HG03469 (cell line): Measurements from ENCODE around the gene KCTD3.
A peak's percentile ranks its signal among the peaks of the same experiment; 100 is the strongest.

ENCODE experiments used
- ATAC-seq: cut with Tn5 transposase; IDR thresholded peaks from one replicate; pipeline ENCODE4 v1.9.1; 2021; ENCODE audit warnings: mild to moderate bottlenecking, moderate library complexity, moderate number of reproducible peaks; ENCODE audit not compliant: unreplicated experiment

The KCTD3 gene

GRCh38 chr1:215566556-215567490 lies at the start of gene KCTD3:
TSS of gene KCTD3 (plus strand) at chr1:215567304. CDS start at chr1:215567686, 382 bp downstream.
- peak; percentile 37 for ATAC-seq

GRCh38 chr1:215517441-215517891 lies 49.6 kb upstream of the KCTD3 start:
- ATAC-seq: no peak

- ATAC-seq: no peak
Observed at GRCh38 chr1:215518594-215518993, 48.5 kb upstream of the KCTD3 start.

- no peak for ATAC-seq
Observed at GRCh38 chr1:215521279-215521678, 45.8 kb upstream of the KCTD3 start.

GRCh38 chr1:215523128-215523861 lies 43.8 kb upstream of the KCTD3 start:
- no peak for ATAC-seq

GRCh38 chr1:215523906-215524305 lies 43.2 kb upstream of the KCTD3 start:
- no peak for ATAC-seq

- peak; percentile 45 for ATAC-seq
Observed at GRCh38 chr1:215526147-215526845, 40.8 kb upstream of the KCTD3 start.

- ATAC-seq: no peak
Observed at GRCh38 chr1:215526846-215527151, 40.3 kb upstream of the KCTD3 start.

- ATAC-seq: no peak
Observed at GRCh38 chr1:215529111-215529510, 38.0 kb upstream of the KCTD3 start.

- ATAC-seq: no peak
Observed at GRCh38 chr1:215529571-215529970, 37.5 kb upstream of the KCTD3 start.

GRCh38 chr1:215530401-215530984 lies 36.6 kb upstream of the KCTD3 start:
- no peak for ATAC-seq

- ATAC-seq: no peak
Observed at GRCh38 chr1:215539803-215540570, 27.1 kb upstream of the KCTD3 start.

GRCh38 chr1:215542301-215542700 lies 24.8 kb upstream of the KCTD3 start:
- no peak for ATAC-seq

GRCh38 chr1:215543191-215543606 lies 23.9 kb upstream of the KCTD3 start:
- ATAC-seq: peak; percentile 89

GRCh38 chr1:215543806-215544205 lies 23.3 kb upstream of the KCTD3 start:
- no peak for ATAC-seq

- ATAC-seq: no peak
Observed at GRCh38 chr1:215544566-215544965, 22.5 kb upstream of the KCTD3 start.

GRCh38 chr1:215545096-215545495 lies 22.0 kb upstream of the KCTD3 start:
- ATAC-seq: no peak

GRCh38 chr1:215547011-215547410 lies 20.1 kb upstream of the KCTD3 start:
- no peak for ATAC-seq

- ATAC-seq: no peak
Observed at GRCh38 chr1:215551806-215552205, 15.3 kb upstream of the KCTD3 start.

GRCh38 chr1:215554865-215555264 lies 12.2 kb upstream of the KCTD3 start:
- ATAC-seq: no peak
